LNCaP clone FGC (cell line): ENCODE results near the gene VCAN.
A peak's percentile ranks its signal among the peaks of the same experiment; 100 is the strongest.

ENCODE experiments used
- DNase-seq: peaks from one replicate; pipeline ENCODE4 v3.0.0-alpha.2; 2011; ENCODE audit warnings: low read depth
- H3K4me3 ChIP-seq: 2 replicates; pipeline ENCODE4 v1.5.1; 2011; ENCODE audit warnings: mild to moderate bottlenecking, low read depth, low read length, control low read depth
- CTCF ChIP-seq: IDR thresholded peaks from 2 replicates; pipeline ENCODE4 v1.5.1; 2012; ENCODE audit warnings: mild to moderate bottlenecking; ENCODE audit not compliant: control insufficient read depth, insufficient read depth; ENCODE audit errors: extremely low read depth

The VCAN gene

GRCh38 chr5:83555263-83555662 is 83.7 kb downstream of the VCAN start:
- no peak for DNase-seq
- H3K4me3 ChIP-seq, result no peak overlapping the region
- no peak for TF ChIP-seq CTCF

DNA sequence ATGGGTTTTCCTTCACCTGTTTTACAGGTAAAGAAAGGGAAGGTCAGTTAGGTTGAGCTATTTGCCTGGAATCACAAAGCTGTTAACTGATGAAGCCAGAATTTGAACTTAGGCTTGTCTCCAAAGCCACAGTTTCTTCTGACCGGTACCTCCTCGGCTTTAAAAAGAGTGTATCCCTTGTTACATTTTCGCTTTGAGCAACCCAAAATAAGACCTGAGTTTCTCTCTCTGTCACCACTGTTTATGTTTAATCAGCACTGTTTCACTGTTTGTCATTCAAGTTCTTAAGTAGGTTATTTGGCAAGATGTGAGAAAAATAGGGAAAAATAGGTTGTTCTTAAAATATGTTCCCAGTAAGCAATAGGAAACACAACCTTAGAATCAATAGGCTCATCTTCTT is 84.6 kb downstream of the VCAN start:
- no peak for DNase-seq
- no peak for TF ChIP-seq CTCF
- H3K4me3 ChIP-seq, result no peak overlapping the region

- no peak for DNase-seq
- no peak overlapping the region for H3K4me3 ChIP-seq
- TF ChIP-seq CTCF, result no peak
These were observed 87.7 kb downstream of the VCAN start for GRCh38 chr5:83559118-83559785.

GRCh38 chr5:83562071-83562606 is 90.6 kb downstream of the VCAN start:
- no peak for TF ChIP-seq CTCF
- no peak overlapping the region for H3K4me3 ChIP-seq
- DNase-seq, result no peak

DNA sequence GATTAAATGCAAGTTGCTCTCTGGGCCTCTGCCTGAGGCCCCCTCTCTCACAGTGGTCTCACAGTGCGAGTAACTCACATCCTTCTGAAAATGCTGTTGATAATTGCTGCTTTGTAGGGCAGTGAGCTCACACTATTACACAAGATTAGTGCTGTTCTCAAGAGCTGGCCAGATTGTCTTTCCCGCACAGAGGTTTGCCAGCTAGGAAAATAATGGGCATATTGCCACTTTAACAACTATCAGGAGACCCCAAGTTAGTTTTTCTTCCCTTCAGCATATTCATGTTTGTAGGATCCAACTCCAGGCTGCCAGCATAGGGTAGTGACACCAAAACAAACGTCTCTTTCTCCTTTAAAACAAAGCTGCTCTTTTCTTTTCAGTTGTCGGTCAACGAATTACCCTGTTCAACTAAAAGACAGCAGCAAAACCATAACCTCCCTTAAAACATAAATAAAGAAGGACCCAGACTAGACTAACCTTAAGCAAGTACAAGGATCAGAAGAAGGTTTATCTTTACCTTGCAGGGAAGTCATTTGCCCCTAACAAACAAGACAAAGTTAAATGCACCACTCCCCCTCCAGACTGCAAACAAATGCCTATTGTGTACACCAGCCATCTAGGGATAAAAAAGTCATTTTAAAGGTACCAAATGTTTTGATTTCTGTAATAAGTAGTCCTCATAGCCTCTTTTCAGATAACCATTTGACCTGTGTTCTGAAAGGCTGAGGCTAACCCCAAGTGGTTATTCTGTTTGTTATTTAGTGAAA is 91.4 kb downstream of the VCAN start:
- H3K4me3 ChIP-seq, result no peak overlapping the region
- no peak for TF ChIP-seq CTCF
- no peak for DNase-seq

DNA sequence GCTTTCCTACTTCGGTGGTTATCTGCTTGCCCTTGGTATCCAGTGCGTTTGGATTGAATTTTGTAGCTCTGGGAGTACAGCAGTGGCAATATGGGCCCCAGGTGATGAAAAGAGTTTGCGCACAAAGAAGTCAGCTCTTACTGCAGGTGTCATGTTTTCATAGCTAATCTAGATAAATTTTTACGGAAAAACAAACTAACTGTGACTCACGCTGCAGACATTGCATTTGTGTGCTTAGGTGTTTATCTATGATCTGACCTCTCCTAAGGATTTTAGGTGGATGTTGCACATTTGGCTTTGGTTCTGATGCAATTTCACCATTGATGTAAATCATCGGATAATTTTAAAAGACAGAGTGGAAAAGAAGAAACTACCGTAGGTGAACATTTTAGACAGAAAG is 92.1 kb downstream of the VCAN start:
- no peak overlapping the region for H3K4me3 ChIP-seq
- TF ChIP-seq CTCF, result no peak
- DNase-seq, result peak; percentile 77
